Measurements from ENCODE around the gene SOCS1.

Gene SOCS1

DNA sequence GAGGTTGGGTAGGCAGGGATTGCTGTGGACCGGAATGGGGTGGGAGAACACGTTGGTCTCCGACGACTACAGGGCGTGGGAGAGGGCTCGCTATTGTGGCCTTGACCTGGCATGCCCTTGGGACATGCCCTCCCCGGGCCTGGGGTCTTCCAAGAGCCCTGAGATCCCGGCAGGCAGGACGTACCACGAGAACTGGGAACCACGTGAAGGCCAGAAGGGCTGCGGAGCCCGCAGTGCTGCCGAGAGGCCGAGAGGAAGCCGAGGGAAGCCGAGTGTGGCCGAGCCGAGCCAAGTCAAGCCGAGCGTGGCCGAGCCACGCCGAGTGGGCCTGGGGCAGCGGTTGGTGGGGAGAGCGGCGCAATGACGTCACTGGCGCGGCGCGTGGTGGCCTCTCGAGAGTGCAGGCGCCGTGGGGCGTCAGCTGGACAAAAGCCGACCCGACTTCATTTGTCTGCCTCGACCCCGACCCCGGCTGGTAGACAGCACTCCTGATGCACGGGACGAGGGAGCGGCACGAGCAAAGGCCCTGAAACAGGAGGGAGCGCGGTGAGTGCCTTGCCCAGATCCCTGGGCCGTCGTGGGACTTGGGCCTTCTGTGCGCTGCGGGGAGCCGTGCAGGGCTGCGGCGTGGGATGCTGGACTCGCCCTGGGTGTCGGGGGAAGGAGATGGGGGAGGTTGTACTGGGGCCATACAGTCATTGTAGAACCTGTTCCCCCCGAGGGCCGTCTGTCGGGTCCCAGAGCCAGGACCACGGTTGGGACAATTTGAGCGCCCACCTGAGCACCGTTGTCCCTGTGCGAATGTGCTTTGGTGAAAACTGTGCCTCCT is 6.6 kb downstream of the SOCS1 start:
- no peak overlapping the region for H3K27ac ChIP-seq (ENCODE audit: low read depth, low read length)
- peaks cover 22% of the 10 kb centered on the region for H3K79me2 ChIP-seq (ENCODE audit: control insufficient read depth, low read length)
- peaks cover 29% of the 10 kb centered on the region for H3K27me3 ChIP-seq (ENCODE audit: control insufficient read depth, low read length)
- H3K4me2 ChIP-seq (ENCODE audit: low read length): no peak overlapping the region
- peaks cover 28% of the 10 kb centered on the region for H3K36me3 ChIP-seq (ENCODE audit: control insufficient read depth, low read length)
- H3K9me3 ChIP-seq (ENCODE audit: control insufficient read depth, insufficient read depth, low read length): no peaks in the 10 kb centered on the region
- H3F3A ChIP-seq (ENCODE audit: control insufficient read depth, insufficient read depth): peaks cover 24% of the 10 kb centered on the region
- TF ChIP-seq EZH2phosphoT487 (IDR thresholded peaks at IDR 0.05; ENCODE audit: borderline replicate concordance, low read length) (no peak), CTCF (IDR thresholded peaks at IDR 0.05; ENCODE audit: low read depth, low read length, poor library complexity, severe bottlenecking) (no peak)
- H4K20me1 ChIP-seq (ENCODE audit: control insufficient read depth, insufficient read depth, low read depth, low read length): peaks cover 12% of the 10 kb centered on the region
- H3K9me2 ChIP-seq (replicated peaks; ENCODE audit: control insufficient read depth, low read length): no peaks in the 10 kb centered on the region
- no peak overlapping the region for H3K4me3 ChIP-seq (ENCODE audit: low read length)
- peaks cover 35% of the 10 kb centered on the region for H3K4me1 ChIP-seq (ENCODE audit: control insufficient read depth, low read length)

GRCh38 chr16:11248133-11248532 is 7.9 kb downstream of the SOCS1 start:
- Histone ChIP-seq H3K36me3 (ENCODE audit: control insufficient read depth, low read length) (peaks cover 15% of the 10 kb centered on the region), H3K9me2 (replicated peaks; ENCODE audit: control insufficient read depth, low read length) (no peaks in the 10 kb centered on the region), H3K9me3 (ENCODE audit: control insufficient read depth, insufficient read depth, low read length) (no peaks in the 10 kb centered on the region), H3K27ac (ENCODE audit: low read depth, low read length) (no peak overlapping the region), H3K79me2 (ENCODE audit: control insufficient read depth, low read length) (peaks cover 9% of the 10 kb centered on the region), H3K4me2 (ENCODE audit: low read length) (no peak overlapping the region), H3K27me3 (ENCODE audit: control insufficient read depth, low read length) (peaks cover 38% of the 10 kb centered on the region), H3K4me3 (ENCODE audit: low read length) (no peak overlapping the region), H4K20me1 (ENCODE audit: control insufficient read depth, insufficient read depth, low read depth, low read length) (peaks cover 4% of the 10 kb centered on the region), H3F3A (ENCODE audit: control insufficient read depth, insufficient read depth) (peaks cover 17% of the 10 kb centered on the region), H3K4me1 (ENCODE audit: control insufficient read depth, low read length) (peaks cover 23% of the 10 kb centered on the region)
- TF ChIP-seq CTCF (IDR thresholded peaks at IDR 0.05; ENCODE audit: low read depth, low read length, poor library complexity, severe bottlenecking): no peak
- no peak for TF ChIP-seq EZH2phosphoT487 (IDR thresholded peaks at IDR 0.05; ENCODE audit: borderline replicate concordance, low read length)

- no peak overlapping the region for H3K27ac ChIP-seq (ENCODE audit: low read depth, low read length)
- H3K4me1 ChIP-seq (ENCODE audit: control insufficient read depth, low read length): peaks cover 10% of the 10 kb centered on the region
- no peaks in the 10 kb centered on the region for H3K36me3 ChIP-seq (ENCODE audit: control insufficient read depth, low read length)
- H3K4me3 ChIP-seq (ENCODE audit: low read length): no peak overlapping the region
- TF ChIP-seq CTCF (IDR thresholded peaks at IDR 0.05; ENCODE audit: low read depth, low read length, poor library complexity, severe bottlenecking) (no peak), EZH2phosphoT487 (IDR thresholded peaks at IDR 0.05; ENCODE audit: borderline replicate concordance, low read length) (no peak)
- H3K9me2 ChIP-seq (replicated peaks; ENCODE audit: control insufficient read depth, low read length): no peaks in the 10 kb centered on the region
- H3K79me2 ChIP-seq (ENCODE audit: control insufficient read depth, low read length): no peaks in the 10 kb centered on the region
- no peaks in the 10 kb centered on the region; the same call in none of the 2 replicates for H4K20me1 ChIP-seq (ENCODE audit: control insufficient read depth, insufficient read depth, low read depth, low read length)
- H3K4me2 ChIP-seq (ENCODE audit: low read length): no peak overlapping the region
- H3F3A ChIP-seq (ENCODE audit: control insufficient read depth, insufficient read depth): peaks cover 3% of the 10 kb centered on the region; the same call in 1 of the 2 replicates
- H3K27me3 ChIP-seq (ENCODE audit: control insufficient read depth, low read length): peaks cover 50% of the 10 kb centered on the region
- H3K9me3 ChIP-seq (ENCODE audit: control insufficient read depth, insufficient read depth, low read length): no peaks in the 10 kb centered on the region
Measured at GRCh38 chr16:11245988-11246387, 10.0 kb downstream of the SOCS1 start.
